ENCODE measurements around the gene NNT.
"Not testable (repeated sequence)": the region's sequence is repeated elsewhere in the genome, so short reads cannot be mapped to it uniquely, and the experiment has no call there.

The NNT gene

DNA sequence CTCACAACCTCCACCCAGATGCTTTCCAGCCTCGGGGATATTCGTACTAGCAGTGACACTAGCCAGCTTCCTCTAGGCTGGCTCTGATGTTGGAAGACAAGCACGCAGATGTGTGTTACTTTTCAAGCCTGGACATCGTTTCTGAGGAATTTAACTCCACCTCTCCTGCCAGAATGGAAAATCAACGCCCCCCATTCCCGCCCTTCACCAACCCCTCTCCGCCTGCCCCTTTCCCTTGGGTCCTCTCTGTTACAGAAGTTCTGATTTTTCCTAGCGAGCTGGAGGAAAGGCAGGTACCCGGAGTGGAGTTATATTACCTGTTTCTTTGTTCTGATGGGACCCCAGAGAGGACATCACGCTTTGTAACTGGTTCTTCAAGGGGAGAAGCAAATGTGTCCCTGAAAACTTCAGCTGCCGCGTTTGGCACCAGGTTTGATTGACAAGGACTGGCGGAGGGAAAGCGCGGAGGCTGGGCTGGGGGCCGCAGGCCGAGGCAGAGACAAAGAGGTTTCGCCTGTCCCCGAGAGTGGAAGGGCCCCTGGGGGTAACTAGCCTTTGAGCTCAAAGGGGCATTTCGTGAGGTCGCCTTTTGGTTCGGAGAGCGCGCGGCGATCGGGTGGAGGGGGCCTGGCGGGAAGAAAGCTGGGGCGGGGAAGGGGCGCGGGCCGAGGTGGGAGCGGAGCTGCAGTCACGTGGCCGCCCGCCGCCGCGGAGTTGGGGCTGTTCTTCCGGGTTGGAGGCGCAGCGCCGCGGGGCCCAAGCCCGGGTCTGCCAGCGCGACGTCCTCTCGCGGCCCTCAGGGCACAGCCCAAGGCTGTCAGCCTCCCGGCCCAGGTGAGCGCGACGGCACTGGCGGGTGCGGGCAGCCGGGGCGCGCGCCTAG, at the start of gene NNT:
NNT (plus strand) TSS at position 720 of the 883 bp plus-strand sequence. CDS start 6,016 bp downstream, outside the sequence.
- peak; percentile 43 for DNase-seq (ENCODE audit: low read depth)

DNA sequence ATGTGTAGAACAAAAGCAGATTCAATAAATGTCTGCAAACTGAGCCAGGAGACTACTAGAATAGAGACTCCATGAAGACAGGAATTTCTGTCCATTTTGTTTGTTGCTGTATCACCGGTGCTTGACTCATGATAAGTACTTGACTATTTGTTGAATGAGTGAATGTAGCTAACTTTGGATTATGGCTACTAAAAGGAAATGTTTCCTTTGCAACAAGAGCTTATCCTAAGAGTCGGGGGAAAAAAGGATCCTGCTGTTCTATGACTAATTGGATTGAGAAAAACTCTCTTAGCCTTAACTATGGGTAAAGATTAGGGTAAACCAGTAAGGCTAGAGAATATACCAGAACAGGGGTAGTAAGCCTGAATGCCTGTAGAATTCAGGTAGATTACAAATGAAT, 49.6 kb upstream of the NNT start:
- DNase-seq (ENCODE audit: low read depth): no peak

DNA sequence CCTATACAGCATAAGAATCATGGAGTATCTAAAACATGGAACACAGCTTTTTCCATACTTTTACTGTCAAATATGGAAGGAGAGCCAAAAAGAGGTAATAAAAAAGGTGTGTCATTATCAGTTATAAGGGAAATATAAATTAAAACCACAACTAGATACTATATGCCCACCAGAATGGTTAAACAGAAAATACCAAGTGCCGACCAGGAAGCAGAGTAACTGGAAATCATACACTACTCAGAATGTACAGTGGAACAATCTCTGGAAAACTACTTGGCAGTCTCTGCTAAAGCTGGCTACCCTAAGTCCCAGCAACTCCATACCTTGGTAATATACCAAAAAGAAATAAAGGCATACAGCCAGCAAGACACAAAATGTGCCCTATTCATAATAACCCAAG, 48.5 kb upstream of the NNT start:
- no peak for DNase-seq (ENCODE audit: low read depth)

DNA sequence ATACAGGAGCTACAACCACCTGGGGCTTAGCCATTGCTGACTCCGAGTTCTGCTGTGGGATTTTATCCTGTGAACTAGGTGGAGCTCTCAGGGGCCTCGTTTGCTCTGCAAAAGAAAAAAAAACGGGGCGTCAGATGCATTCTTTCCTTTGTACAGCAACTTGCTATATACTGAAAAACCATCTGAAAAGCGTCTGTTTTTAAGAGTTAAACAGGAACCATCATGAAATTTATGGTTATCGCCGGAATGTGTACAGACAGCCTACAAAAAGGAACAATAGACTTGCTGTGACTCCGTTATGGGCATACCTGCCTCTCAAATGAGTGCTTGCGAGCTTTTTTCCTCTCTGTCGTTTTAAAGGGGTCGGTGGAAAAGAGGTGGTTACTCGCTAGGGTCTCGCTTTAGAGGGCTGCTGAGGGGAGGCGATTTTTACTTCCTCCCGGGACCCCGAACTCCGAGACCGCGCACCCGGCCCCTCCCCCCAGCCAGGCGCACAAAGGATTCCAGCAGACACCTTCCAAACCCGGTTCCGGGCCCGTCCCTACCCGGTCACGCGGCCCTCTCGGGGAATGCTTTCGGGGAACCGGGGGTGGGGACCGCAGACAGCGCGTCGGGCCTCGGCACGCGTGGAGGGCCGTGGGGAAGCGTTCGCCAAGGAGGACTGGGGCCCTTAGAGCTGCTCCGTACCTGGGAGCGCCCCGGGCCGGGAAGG, 46.9 kb upstream of the NNT start:
- DNase-seq (ENCODE audit: low read depth): peak; percentile 2

DNA sequence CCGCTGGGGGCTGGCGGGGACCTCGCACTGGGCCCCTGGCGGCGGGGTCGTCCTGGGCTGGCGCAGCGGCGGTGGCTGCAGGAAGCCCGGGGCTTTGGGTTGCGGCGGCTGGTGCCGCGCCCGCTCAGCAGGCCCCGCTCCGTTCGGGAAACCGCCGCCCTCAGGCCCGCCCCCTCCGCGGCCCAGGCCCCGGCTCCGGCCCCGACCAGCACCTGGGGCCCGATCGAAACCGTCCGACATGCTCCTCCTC, 46.4 kb upstream of the NNT start:
- DNase-seq (ENCODE audit: low read depth): not testable (repeated sequence)

DNA sequence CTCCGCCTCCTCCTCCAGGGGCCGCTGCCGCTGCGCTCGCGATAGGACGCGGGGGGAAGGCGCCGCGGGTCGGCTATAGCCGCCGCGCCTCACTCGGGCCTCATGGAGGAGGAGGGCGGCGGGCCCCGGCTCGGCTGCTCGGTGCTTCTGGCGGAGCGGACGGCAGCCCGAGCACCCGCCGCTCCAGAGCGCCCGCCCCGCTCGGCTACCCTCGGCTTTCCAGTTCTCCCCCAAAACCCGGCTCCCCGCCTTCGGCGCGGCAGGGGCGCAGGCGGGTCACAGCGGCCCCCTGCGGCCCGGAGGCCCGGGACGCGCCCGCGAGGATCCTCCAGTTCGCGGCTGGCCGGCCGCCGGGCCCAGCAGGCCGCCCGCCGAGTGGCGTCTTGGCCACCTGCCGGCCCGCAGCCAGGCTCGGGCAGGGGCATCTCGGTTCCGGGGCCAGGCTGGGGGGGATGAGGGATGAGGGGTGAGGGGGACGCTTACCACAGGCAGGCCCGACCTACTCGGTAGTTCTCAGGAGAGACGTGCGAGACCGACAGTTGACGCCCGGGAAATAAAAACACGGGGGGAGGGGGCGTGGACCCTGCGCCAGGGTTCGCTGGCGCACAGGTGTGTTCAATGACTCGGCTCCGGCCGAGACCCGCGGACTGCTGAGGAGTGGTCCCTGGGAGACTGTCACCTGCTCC, 46.0 kb upstream of the NNT start, which contains the start of gene PAIP1:
PAIP1 (minus strand) TSS at position 221 of the 686 bp plus-strand sequence. CDS start 231 bp downstream, outside the sequence.
- DNase-seq (ENCODE audit: low read depth): peak; percentile 60

DNA sequence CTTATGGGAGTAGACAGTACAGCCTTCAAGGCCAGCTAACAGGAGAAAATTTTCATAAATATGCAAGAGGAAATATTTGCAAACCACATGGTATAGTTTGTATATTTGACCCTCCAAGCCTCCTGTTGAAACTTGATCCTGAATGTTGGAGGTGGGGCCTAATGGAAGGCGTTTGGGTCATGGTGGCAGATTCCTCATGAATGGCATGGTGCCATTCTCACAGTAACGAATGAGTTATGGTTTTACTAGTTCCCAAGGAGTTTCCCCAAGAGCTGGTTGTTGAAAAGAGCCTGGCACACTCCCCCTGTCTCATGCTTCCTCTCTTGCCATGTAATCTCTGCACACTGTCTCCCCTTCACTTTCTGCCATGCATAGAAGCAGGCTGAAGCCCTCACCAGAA, 42.9 kb upstream of the NNT start:
- no peak for DNase-seq (ENCODE audit: low read depth)

DNA sequence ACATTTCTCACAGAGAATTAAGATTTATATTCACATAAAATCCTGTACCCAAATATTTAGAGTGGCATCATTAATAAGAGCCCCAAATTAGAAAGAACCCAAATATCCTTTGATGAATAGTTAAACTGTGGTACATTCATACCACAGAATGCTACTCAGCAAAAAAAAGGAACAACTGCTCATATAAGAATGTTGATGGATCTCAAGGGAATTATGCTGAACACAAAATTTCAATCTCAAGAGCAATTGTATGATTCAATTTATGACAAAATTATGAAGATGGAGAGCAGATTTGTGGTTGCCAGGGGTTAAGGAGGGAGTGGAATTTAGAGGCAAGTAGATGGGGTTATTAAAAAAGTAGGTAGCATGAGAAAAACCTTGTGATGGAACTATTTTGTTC, 41.6 kb upstream of the NNT start:
- no peak for DNase-seq (ENCODE audit: low read depth)

DNA sequence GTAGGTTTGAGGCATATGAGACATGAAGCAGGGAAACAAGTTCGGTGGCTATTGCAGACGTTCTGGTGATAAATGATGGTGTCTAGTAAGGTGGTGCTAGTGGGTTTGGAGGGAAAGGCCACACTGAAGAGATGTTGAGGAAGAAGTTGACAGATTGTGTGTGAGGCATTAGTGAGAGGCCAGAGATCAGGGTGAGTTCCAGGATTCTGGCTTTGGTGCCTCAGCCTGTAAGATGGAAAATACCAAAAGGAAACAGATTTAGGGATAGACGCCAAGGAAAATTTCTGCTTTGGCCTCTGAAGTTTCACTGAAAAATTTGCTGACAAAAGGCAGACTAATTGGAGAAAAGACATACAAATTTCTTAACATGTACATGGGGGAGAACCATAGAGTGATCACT, 39.7 kb upstream of the NNT start:
- DNase-seq (ENCODE audit: low read depth): no peak

DNA sequence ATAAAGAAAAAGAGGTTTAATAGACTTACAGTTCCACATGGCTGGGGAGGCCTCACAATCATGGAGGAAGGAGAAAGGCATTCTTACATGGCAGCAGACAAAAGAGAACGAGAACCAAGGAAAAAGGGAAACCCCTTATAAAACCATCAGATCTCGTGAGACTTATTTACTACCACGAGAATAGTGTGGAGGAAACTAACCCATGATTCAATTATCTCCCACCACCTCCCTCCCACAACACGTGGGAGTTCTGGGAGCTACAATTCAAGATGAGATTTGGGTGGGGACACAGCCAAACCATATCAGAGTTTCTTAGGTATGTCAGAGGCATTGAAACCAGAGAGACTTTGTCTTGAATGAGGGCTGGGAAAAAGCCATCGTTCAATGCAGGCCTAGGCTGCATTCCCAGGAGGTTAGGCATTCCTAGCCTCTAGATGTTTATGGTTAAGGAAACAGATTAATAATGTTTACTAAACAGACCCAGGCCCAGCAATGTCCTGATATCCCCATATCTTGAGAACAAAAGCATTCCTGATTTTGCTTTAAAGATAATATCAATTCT, 38.6 kb upstream of the NNT start:
- no peak for DNase-seq (ENCODE audit: low read depth)

DNA sequence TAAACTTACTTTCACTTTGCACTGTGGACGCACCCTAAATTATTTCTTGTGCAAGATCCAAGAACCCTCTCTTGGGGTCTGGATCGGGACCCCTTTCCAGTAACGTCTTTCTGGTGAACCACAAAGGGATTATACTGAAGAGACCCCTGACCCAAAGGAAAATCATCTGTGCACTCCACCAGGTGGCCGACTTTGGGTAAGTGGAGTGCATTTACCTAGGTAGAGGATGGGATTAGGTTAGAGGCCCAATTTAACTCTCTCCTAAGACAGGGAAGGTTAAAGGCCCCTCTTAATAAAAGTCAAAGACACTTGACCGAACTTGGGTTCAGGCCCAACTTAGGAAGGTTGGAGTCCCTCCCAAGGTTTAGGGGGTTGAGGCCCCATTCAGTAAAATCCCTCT, 37.9 kb upstream of the NNT start:
- DNase-seq (ENCODE audit: low read depth): no peak

DNA sequence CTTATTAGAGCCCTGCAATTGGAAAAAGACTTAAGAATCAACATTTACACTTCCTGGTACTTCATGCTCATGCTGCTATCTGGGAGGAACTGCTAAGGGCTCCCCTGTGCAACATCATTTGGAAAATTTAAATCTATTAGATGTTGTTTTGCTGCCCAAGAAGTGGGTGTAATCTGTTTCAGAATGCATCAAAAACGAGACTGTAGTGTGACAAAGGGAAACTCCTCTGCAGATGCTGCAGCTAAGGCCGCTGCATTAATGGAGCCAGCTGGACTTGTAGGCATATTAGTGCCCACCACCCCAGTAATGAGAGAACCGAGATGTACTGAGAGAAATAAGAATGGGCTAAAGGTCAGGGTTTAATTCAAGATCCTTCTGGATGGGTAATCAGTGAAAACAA, 35.0 kb upstream of the NNT start:
- DNase-seq (ENCODE audit: low read depth): no peak

DNA sequence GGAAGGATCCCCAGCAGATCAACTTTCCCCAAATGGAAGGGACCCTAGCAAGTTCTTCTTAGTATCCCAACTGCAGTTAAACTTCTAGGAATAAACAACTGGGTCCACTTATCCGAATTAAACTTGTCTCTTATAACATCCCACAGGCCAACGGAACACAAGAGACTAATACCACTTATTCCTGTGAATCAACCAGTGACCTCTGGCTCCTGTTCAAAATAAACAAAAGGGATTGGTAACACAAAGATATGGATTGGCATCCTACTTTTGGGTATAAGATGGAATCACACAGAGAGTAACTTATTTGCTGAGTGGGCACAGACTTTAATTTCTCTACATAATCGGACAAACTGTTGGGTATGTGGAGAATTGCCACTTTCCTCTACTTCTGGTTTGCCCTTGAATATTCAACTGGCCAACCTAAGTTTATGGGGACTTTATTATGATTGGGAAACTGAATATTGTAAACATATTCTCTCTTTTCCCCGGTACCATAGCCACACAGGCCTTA, 33.7 kb upstream of the NNT start:
- DNase-seq (ENCODE audit: low read depth): no peak

DNA sequence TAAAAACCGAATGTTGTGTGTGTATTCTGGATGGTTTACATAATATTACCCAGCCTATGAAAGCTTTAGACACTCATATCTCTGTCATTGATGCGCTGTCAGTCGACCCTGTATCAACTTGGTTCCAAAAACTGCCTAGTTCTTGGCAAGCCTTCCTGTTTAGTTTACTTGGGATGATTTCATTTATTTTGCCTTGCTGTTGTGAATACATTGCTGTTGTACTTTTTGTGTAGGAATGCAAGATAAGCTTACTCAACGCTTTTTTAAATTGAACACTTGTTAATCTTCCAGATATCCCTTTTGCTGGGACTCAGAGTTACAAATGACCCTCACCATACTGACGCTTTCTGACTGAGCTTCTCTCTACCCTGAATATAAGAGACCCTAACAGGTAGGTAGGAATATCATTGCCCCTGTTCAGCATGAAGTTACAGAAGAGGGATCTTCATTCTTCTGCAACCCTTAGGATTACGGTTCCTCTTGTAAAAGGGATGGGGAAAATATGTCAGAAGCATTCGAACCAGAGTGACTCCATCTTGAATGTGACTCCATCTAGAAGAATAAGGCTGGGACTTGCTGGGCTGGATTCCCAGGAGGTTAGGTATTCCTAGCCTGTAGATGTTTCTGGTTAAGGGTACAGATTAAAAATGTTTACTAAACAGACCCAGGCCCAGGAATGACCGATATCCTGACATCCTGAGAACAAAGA, 32.4 kb upstream of the NNT start:
- no peak for DNase-seq (ENCODE audit: low read depth)

DNA sequence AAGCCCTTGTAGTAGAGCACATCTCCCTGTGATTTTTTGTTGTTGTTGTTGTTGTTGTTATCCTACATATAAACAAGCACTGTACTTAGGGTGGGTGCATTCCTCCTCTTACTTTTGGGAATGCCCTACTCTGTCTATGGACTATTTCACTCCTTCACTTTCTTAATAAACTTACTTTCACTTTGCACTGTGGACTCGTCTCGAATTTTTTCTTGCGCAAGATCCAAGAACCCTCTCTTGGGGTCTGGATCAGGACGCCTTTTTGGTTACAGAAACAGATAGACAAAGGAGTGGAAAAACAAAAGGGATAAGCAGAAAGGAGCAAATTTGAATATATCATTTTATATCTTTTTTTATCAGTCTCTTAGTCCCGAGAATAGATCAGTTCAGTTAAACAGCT, 31.7 kb upstream of the NNT start:
- no peak for DNase-seq (ENCODE audit: low read depth)

DNA sequence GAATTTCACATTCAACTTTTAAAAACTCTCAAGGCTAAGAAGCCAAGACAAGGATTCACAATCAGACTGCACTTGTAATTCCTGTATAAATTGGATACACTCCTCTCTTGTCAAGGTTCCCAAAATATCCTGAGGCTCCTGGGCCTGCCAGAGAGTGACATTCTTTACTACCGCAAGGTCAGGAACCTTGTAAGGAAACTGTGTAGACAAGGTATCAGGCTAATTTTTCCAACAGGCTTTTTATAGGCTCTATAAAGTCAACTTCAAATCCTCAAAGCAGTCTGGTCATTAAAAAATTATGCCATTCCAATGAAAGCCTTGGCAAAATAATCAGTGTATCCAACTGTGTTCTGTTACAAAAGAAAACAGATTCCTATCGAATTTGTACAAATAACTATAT, 30.6 kb upstream of the NNT start:
- DNase-seq (ENCODE audit: low read depth): no peak

DNA sequence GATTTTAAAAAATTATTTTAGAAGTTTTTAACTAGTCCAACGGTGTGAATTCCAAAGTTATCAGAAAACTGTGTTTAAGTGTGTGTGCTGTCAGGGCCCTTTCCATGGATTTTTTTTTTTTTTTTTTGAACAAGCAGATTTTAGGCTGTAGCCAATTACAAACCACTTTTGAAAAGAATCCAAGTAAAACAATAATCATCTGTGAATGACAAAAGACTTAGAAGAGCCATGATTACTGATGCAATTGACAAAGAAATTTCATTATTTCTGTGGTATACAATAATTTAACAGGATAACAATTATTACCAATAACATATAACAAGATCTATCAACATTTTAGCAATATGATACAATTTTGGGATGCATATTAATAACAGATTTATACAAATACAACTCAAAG, 29.9 kb upstream of the NNT start:
- no peak for DNase-seq (ENCODE audit: low read depth)

DNA sequence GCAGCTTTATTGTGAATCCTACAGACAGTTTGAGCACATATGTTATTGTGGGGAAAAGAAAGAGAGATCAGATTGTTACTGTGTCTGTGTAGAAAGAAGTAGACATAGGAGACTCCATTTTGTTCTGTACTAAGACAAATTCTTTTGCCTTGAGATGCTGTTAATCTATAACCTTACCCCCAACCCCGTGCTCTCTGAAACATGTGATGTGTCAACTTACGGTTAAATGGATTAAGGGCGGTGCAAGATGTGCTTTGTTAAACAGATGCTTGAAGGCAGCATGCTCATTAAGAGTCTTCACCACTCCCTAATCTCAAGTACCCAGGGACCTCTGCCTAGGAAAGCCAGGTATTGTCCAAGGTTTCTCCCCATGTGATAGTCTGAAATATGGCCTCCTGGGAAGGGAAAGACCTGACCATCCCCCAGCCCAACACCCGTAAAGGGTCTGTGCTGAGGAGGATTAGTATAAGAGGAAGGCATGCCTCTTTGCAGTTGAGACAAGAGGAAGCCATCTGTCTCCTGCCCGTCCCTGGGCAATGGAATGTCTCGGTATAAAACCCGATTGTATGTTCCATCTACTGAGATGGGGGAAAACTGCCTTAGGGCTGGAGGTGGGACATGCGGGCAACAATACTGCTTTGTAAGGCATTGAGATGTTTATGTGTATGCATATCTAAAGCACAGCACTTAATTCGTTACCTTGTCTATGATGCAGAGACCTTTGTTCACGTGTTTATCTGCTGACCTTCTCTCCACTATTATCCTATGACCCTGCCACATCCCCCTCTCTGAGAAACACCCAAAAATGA, 22.4 kb upstream of the NNT start:
- not testable (repeated sequence) for DNase-seq (ENCODE audit: low read depth)

DNA sequence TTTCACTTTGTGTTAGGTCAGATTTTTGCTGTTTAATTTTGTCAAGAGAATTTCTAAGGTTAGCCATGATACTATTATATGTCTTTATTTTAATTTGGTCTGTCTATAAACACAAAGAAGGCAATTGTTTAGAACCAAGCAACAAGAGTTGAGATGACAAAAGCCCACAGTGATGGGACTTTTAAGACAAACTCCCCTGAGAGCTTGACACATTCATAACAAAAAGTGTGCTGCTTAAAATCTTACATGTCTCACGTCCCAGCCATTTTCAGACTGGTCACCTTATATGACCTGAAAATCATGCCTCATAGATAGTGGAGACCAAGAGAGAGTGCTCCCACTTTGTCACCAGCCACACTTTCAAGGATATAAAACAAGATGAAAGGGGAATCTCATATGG, 21.6 kb upstream of the NNT start:
- no peak for DNase-seq (ENCODE audit: low read depth)

DNA sequence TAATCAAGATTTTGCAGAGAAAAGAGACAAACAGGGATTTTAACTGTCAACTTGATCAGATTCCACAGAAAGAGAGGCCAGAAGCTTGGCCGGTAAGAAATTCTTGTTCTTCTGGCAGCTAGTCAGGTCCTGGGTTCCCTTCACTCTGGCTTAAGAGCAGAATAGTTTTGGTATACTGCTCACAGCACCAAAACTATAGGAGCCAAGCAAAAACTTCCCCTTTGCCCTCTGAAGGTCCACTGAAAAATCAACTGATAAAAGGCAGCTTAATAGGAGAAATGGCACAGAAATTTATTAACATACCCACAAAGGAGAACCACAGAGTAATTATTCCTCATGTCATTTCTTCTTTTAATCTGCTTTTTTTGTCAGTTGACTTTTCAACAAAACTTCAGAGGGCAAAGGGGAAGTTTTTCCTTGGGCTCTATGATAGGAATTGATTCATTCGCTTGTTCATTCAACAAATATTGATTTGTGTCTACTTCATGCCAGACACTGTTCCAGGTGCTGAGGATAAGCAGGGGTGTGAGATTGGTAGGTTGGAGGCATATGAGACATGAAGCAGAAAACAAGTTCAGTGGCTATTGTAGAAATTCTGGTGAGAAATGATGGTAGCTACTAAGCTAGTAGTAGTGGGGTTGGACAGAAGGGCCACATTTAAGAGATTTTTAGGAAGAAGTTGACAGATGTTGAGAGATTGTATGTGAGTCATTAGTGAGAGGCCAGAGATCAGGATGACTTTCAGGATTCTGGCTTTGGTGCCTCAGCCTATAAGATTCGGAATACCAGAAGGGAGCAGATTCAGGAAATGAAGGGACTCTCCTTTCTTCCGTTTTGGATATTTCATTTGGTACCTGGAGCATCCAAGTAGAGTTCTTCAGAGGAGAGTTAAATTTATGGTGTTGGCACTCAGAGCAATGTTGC, 20.6 kb upstream of the NNT start:
- no peak for DNase-seq (ENCODE audit: low read depth)
